Measurements from ENCODE around the gene TMEM43. TPM values are rescaled to one million over a fixed set of nuclear protein-coding genes. Genes with fewer than 3 reads are reported as not detected.

The TMEM43 gene
- total and polyA plus RNA-seq, 2 of the 8 experiments (the other 6 are each of a cell fraction or from before 2014, with no cell fraction given): 27.0 to 33.7 TPM

- Histone ChIP-seq H2AFZ (ENCODE audit: low read length) (no peak overlapping the region), H3K79me1 (ENCODE audit: low read depth, low read length) (no peaks in the 10 kb centered on the region), H3K27ac (ENCODE audit: low read depth, low read length) (0 out of 2 replicates have a peak overlapping the region, but pooled peaks have one; percentile 22), H3K4me3 (ENCODE audit: extremely low read depth in 1 of 4, insufficient read depth in 2 of 4, low read depth in 3 of 4, low read length in 4 of 4) (no peak overlapping the region), H2AK5ac (ENCODE audit: low read depth, low read length) (no peak overlapping the region), H2BK20ac (ENCODE audit: low read length) (no peak overlapping the region), H4K5ac (ENCODE audit: insufficient read length, low read depth, low read length) (no peak overlapping the region), H2BK12ac (ENCODE audit: low read depth, low read length) (peak overlapping the region; percentile 69), H3K36me3 (ENCODE audit: control insufficient read depth in 2 of 4, insufficient read depth in 4 of 4, low read length in 3 of 4) (peaks cover 0 to 12% (median 7%) of the 10 kb centered on the region in 4 experiments; a peak in 5 of 8 replicates), H4K8ac (ENCODE audit: extremely low read depth, insufficient read depth, low read length) (no peak overlapping the region; the same call in none of the 2 replicates), H4K20me1 (replicated peaks in 1 of 2; ENCODE audit: control insufficient read depth in 1 of 2, insufficient read depth in 2 of 2, low read length in 2 of 2) (peaks cover 8 to 9% of the 10 kb centered on the region in 2 experiments), H3K4me2 (ENCODE audit: insufficient read depth in 1 of 2, low read depth in 2 of 2, low read length in 2 of 2) (0 out of 4 replicates have a peak overlapping the region, but pooled peaks of 1 of the 2 experiments have one; percentile 36), H2BK15ac (ENCODE audit: low read length) (no peak overlapping the region), H3K9me3 (ENCODE audit: insufficient read depth in 2 of 2, low read depth in 1 of 2, low read length in 1 of 2) (no peaks in the 10 kb centered on the region), H3K4ac (replicated peaks; ENCODE audit: insufficient read length, low read depth, low read length) (no peak overlapping the region), H3K23me2 (ENCODE audit: low read depth, low read length) (no peaks in the 10 kb centered on the region), H2BK5ac (ENCODE audit: low read depth, low read length) (peak overlapping the region; percentile 66), H3K14ac (ENCODE audit: insufficient read length) (no peak overlapping the region), H3K79me2 (ENCODE audit: control insufficient read depth in 1 of 2, insufficient read depth in 2 of 2, low read length in 2 of 2) (no peaks in the 10 kb centered on the region), H3K56ac (replicated peaks; ENCODE audit: insufficient read length, low read depth, low read length) (no peak overlapping the region), H3K23ac (ENCODE audit: insufficient read length) (no peak overlapping the region), H3K4me1 (replicated peaks in 1 of 4; ENCODE audit: control insufficient read depth in 3 of 4, insufficient read depth in 4 of 4, low read length in 3 of 4) (peaks cover 0 to 14% (median 9%) of the 10 kb centered on the region in 4 experiments; a peak in 6 of 7 replicates), H3K18ac (ENCODE audit: extremely low read depth, low read length) (peak overlapping the region; percentile 51; the same call in 1 of the 2 replicates), H3K27me3 (replicated peaks in 1 of 4; ENCODE audit: control insufficient read depth in 3 of 4, extremely low read depth in 1 of 4, insufficient read depth in 3 of 4, low read length in 3 of 4) (no peaks in the 10 kb centered on the region), H3K9ac (replicated peaks in 1 of 4; ENCODE audit: extremely low read depth in 1 of 4, low read depth in 3 of 4, low read length in 3 of 4) (no peak overlapping the region), H2BK120ac (replicated peaks; ENCODE audit: low read depth, low read length) (no peak overlapping the region), H4K91ac (replicated peaks; ENCODE audit: insufficient read length, low read length) (no peak overlapping the region)
- 76% methylated on average over 27 of the region's 28 CpGs; no CpG with 5 or more reads in 1 of the 2 experiments for WGBS, 2 experiments (ENCODE audit: extremely low coverage in 1 of 2, insufficient coverage in 1 of 2, insufficient read length in 1 of 2, insufficient replicate concordance in 2 of 2, low coverage in 1 of 2, low lambda C conversion rate in 2 of 2, missing lambda C conversion rate in 1 of 2)
- ChIA-PET CTCF (ENCODE audit: partially characterized antibody) (interaction anchor here (0.6 to 3.6 kb wide), 17 partner anchors 9 to 360 kb away, joined by 3 to 24 read pairs (median 4); partner anchors contain the start of genes CHCHD4 and TMEM43), POLR2A (ENCODE audit: partially characterized antibody) (interaction anchor here (0.6 to 3.1 kb wide), 5 partner anchors 9 to 1026 kb away, joined by 3 to 17 read pairs (median 4); partner anchors contain the start of genes CHCHD4, LSM3, TMEM43 and XPC)
- DNase-seq (ENCODE audit: low read depth in 1 of 2, low spot score in 2 of 2): peak in 1 of 2 experiments; percentile 81
- peak; percentile 55 for FAIRE-seq
- TF ChIP-seq GTF2F1 (IDR thresholded peaks at IDR 0.05; ENCODE audit: borderline replicate concordance, low read depth, low read length) (no peak), GABPA (IDR thresholded peaks at IDR 0.05; ENCODE audit: borderline replicate concordance, insufficient read depth, low read length) (0 out of 2 replicates have a peak, but pooled peaks have one; percentile 57), YY1 (IDR thresholded peaks at IDR 0.05; ENCODE audit: low read depth, low read length) (peak; percentile 30; the same call in 1 of the 2 replicates), POLR2A (IDR thresholded peaks at IDR 0.05; ENCODE audit: control extremely low read depth in 1 of 2, low read depth in 2 of 2, low read length in 2 of 2) (no peak; a peak in 1 of 3 replicates), TAF1 (IDR thresholded peaks at IDR 0.05; ENCODE audit: low read depth, low read length) (0 out of 2 replicates have a peak, but pooled peaks have one; percentile 28), CREB1 (IDR thresholded peaks at IDR 0.05) (0 out of 2 replicates have a peak, but pooled peaks have one; percentile 19), TBP (IDR thresholded peaks at IDR 0.05; ENCODE audit: low read depth, low read length) (0 out of 2 replicates have a peak, but pooled peaks have one; percentile 47), TEAD4 (IDR thresholded peaks at IDR 0.05; ENCODE audit: low read depth, low read length) (peak; percentile 48; the same call in 1 of the 2 replicates), TCF12 (IDR thresholded peaks at IDR 0.05; ENCODE audit: low read depth, low read length) (0 out of 2 replicates have a peak, but pooled peaks have one; percentile 12), RAD21 (IDR thresholded peaks at IDR 0.05 in 1 of 2, conservative IDR thresholded peaks at IDR 0.05 in 1 of 2; ENCODE audit: low read depth in 2 of 2, low read length in 2 of 2) (peak; percentile 43 to 62; a peak in 3 of 4 replicates)
Measured at GRCh38 chr3:14148041-14148985, 23.5 kb downstream of the TMEM43 start.
